Measurements from ENCODE around the gene TMEM238L. TPM values are rescaled to one million over a fixed set of nuclear protein-coding genes. Genes with fewer than 3 reads are reported as not detected.

Gene TMEM238L
- total RNA-seq, 4 donors from 2014 or later: 2.0 to 8.9 TPM; not detected in 2

- peaks cover 44% of the 10 kb centered on the region for H3K4me1 ChIP-seq
- no peak overlapping the region for H3K4me3 ChIP-seq
- TF ChIP-seq POLR2AphosphoS5 (IDR thresholded peaks at IDR 0.05): no peak
- TF ChIP-seq POLR2A (IDR thresholded peaks at IDR 0.05): no peak
- TF ChIP-seq, protein P1, sequence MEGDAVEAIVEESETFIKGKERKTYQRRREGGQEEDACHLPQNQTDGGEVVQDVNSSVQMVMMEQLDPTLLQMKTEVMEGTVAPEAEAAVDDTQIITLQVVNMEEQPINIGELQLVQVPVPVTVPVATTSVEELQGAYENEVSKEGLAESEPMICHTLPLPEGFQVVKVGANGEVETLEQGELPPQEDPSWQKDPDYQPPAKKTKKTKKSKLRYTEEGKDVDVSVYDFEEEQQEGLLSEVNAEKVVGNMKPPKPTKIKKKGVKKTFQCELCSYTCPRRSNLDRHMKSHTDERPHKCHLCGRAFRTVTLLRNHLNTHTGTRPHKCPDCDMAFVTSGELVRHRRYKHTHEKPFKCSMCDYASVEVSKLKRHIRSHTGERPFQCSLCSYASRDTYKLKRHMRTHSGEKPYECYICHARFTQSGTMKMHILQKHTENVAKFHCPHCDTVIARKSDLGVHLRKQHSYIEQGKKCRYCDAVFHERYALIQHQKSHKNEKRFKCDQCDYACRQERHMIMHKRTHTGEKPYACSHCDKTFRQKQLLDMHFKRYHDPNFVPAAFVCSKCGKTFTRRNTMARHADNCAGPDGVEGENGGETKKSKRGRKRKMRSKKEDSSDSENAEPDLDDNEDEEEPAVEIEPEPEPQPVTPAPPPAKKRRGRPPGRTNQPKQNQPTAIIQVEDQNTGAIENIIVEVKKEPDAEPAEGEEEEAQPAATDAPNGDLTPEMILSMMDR (IDR thresholded peaks at IDR 0.05): no peak
- TF ChIP-seq EP300 (IDR thresholded peaks at IDR 0.05): no peak
- DNase-seq (ENCODE audit: low spot score in 2 of 2): peak in 1 of 2 donors; percentile 64
- H3K36me3 ChIP-seq: no peaks in the 10 kb centered on the region
- no peaks in the 10 kb centered on the region for H3K27me3 ChIP-seq
- no peaks in the 10 kb centered on the region for H3K9me3 ChIP-seq
- peak overlapping the region; percentile 67 for H3K27ac ChIP-seq
- whole genome bisulfite sequencing: 48% methylated on average over 7 of the region's 7 CpGs
Measured at GRCh38 chr17:10798910-10799309, 5.0 kb downstream of the TMEM238L start.

DNA sequence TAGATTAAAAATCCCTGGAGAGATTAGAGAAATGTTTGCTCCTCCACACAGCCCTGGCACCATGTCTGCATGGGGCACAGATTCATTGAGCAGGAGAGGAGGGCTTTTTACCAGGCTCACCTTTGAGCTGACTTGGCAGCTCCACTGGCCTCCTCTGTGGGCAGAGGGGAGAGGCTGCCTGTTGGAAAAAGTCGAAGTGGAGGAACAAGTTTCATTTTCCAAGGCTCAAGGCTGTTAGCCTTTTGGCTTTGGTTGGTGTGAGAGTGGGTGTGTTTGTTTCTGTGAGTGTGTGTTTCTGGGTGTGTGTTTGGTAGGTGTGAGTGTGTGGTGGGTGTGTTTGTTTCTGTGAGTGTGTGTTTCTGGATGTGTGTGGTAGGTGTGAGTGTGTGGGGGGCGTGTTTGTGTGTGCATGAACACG, 5.6 kb downstream of the TMEM238L start:
- Histone ChIP-seq H3K36me3 (no peaks in the 10 kb centered on the region), H3K27ac (peak overlapping the region; percentile 67), H3K27me3 (no peaks in the 10 kb centered on the region), H3K9me3 (no peaks in the 10 kb centered on the region), H3K4me1 (peaks cover 44% of the 10 kb centered on the region), H3K4me3 (peak overlapping the region; percentile 14)
- TF ChIP-seq, protein P1 (IDR thresholded peaks at IDR 0.05): no peak
- no peak for TF ChIP-seq POLR2A (IDR thresholded peaks at IDR 0.05)
- TF ChIP-seq POLR2AphosphoS5 (IDR thresholded peaks at IDR 0.05): no peak
- no peak for TF ChIP-seq EP300 (IDR thresholded peaks at IDR 0.05)
- WGBS: 24% methylated on average over 3 of the region's 3 CpGs
- DNase-seq (ENCODE audit: low spot score in 2 of 2): peak in 1 of 2 donors; percentile 66

DNA sequence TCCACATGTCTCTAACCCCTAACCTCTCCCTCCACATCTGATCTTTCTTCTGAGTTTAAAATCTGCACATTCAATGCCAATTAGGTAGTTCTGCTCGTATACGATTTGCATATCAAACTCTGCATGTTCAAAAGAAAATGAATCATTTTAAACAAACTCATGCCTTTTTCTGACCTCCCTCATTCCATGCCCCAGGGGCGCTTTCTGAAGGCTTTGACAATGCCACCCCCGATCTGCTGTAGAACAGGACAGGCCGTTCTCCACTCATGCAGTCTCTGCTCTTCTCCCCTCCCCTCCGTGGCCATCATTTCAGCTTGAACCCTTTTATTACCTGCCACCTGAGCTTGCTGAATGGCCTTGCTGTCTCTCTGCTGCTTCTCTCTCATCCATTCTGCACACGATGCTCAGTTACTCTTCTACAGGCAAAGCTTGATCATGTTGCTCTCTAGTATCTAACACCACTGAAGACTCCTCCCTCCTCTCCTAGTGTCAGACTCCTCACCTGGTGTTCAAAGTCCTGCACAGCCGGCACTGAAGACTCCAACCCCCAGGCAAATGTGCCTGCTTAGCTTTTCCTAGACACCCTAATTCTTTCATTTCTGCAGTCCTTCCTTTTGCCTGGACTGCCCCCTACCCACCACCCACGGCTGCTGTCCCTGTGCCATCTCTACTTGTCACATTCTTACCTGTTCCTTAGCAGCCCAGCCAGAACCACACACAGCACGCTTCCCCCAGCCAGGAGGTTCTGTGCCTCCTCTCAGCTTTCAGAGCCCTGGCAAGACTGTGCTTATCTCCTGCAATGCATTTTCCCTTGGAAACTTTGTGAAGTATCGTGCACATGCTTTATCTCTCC, 6.2 kb downstream of the TMEM238L start:
- Histone ChIP-seq H3K4me1 (peaks cover 48% of the 10 kb centered on the region), H3K36me3 (no peaks in the 10 kb centered on the region), H3K4me3 (peak overlapping the region; percentile 14), H3K27me3 (no peaks in the 10 kb centered on the region), H3K27ac (peak overlapping the region; percentile 67), H3K9me3 (no peaks in the 10 kb centered on the region)
- TF ChIP-seq EP300 (IDR thresholded peaks at IDR 0.05) (no peak), POLR2A (IDR thresholded peaks at IDR 0.05) (no peak), POLR2AphosphoS5 (IDR thresholded peaks at IDR 0.05) (no peak)
- TF ChIP-seq, protein P1 (IDR thresholded peaks at IDR 0.05): no peak
- WGBS: 39% methylated on average over 11 of the region's 11 CpGs
- DNase-seq (ENCODE audit: low spot score in 2 of 2): peak in 1 of 2 donors; percentile 62

- Histone ChIP-seq H3K36me3 (no peaks in the 10 kb centered on the region), H3K27me3 (no peaks in the 10 kb centered on the region), H3K4me1 (peaks cover 70% of the 10 kb centered on the region), H3K9me3 (no peaks in the 10 kb centered on the region), H3K4me3 (no peak overlapping the region), H3K27ac (no peak overlapping the region)
- 32% methylated on average over 4 of the region's 4 CpGs for WGBS
- DNase-seq (ENCODE audit: low spot score in 2 of 2): no peak
- TF ChIP-seq POLR2AphosphoS5 (IDR thresholded peaks at IDR 0.05) (no peak), POLR2A (IDR thresholded peaks at IDR 0.05) (no peak), EP300 (IDR thresholded peaks at IDR 0.05) (no peak)
- TF ChIP-seq, protein P1 (IDR thresholded peaks at IDR 0.05): no peak
Measured at GRCh38 chr17:10793816-10794215, 10.1 kb downstream of the TMEM238L start.

DNA sequence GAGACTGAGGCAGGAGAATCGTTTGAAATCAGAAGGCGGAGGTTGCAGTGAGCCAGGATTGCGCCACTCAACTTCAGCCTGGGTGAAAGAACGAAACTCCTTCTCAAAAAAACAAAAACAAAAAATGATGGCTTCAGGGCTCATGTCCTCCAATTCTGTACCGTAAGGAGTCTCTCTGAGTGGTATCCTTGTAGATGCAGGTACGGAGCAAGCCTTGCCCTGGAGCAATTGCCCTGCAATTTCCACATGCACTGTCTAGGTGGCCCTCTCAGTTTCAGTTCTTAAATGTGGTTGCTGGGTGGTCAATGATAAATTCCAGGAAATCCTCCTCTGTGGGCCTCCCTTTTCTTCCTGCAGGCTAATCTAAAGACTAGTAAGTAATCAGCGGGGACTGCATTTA, 10.6 kb downstream of the TMEM238L start:
- 87% methylated on average over 7 of the region's 7 CpGs for WGBS
- no peaks in the 10 kb centered on the region for H3K9me3 ChIP-seq
- no peaks in the 10 kb centered on the region for H3K27me3 ChIP-seq
- no peak overlapping the region for H3K4me3 ChIP-seq
- H3K4me1 ChIP-seq: peaks cover 64% of the 10 kb centered on the region
- H3K36me3 ChIP-seq: no peaks in the 10 kb centered on the region
- TF ChIP-seq, protein P1 (IDR thresholded peaks at IDR 0.05): no peak
- no peak for TF ChIP-seq POLR2A (IDR thresholded peaks at IDR 0.05)
- no peak for TF ChIP-seq EP300 (IDR thresholded peaks at IDR 0.05)
- no peak for TF ChIP-seq POLR2AphosphoS5 (IDR thresholded peaks at IDR 0.05)
- peak in 1 of 2 donors; percentile 7 for DNase-seq (ENCODE audit: low spot score in 2 of 2)
- H3K27ac ChIP-seq: no peak overlapping the region
